Activated naive CD8-positive, alpha-beta T cell treated with anti-CD3 and anti-CD28 coated beads, Interleukin-2, amount 10 ng/mL, durations not matched to agents 7 days and 5 days (primary cell): ENCODE measurements around the gene LIN7B. TPM values are rescaled to one million over a fixed set of nuclear protein-coding genes. Genes with fewer than 3 reads are reported as not detected.
"Not testable (repeated sequence)": the region's sequence is repeated elsewhere in the genome, so short reads cannot be mapped to it uniquely, and the experiment has no call there.

Experiments
- ATAC-seq: fragments of 150-1000 bp; cut with Tn5 transposase; one replicate; pipeline ENCODE4 v1.10.0; 2021; ENCODE audit warnings: low read depth, moderate library complexity
- POLR2A ChIA-PET: fragments of 350-600 bp; sonication (Branson Sonifier 250); formaldehyde crosslinking; loops from one replicate; lab custom pipeline; 2021; ENCODE audit warnings: antibody characterized with exemption; lab: Charles Lee
- DNase-seq: peaks from one replicate; pipeline ENCODE4 v3.0.0; 2021
- H3K27ac Mint-ChIP-seq: one replicate; pipeline ENCODE4 v1.8.0; 2022; ENCODE audit warnings: mild to moderate bottlenecking, mixed read lengths
- H3K27me3 Mint-ChIP-seq: one replicate; pipeline ENCODE4 v1.8.0; 2022; ENCODE audit warnings: mild to moderate bottlenecking, moderate library complexity, mixed read lengths
- H3K36me3 Mint-ChIP-seq: one replicate; pipeline ENCODE4 v1.8.0; 2021; ENCODE audit warnings: mild to moderate bottlenecking, mixed read lengths
- H3K4me1 Mint-ChIP-seq: one replicate; pipeline ENCODE4 v1.8.0; 2021; ENCODE audit warnings: mixed read lengths
- H3K4me3 Mint-ChIP-seq: one replicate; pipeline ENCODE4 v1.8.0; 2022; ENCODE audit warnings: mild to moderate bottlenecking, moderate library complexity, mixed read lengths
- H3K9me3 Mint-ChIP-seq: one replicate; pipeline ENCODE4 v1.8.0; 2021; ENCODE audit warnings: mixed read lengths
- total RNA-seq, 2 experiments: library from RNA; stranded (reverse); gene quantifications; one replicate each; pipeline ENCODE4 v1.2.3, GENCODE V29; 2021

LIN7B gene
- total RNA-seq, 2 experiments from 2014 or later = 8.9 to 10.1 TPM

DNA sequence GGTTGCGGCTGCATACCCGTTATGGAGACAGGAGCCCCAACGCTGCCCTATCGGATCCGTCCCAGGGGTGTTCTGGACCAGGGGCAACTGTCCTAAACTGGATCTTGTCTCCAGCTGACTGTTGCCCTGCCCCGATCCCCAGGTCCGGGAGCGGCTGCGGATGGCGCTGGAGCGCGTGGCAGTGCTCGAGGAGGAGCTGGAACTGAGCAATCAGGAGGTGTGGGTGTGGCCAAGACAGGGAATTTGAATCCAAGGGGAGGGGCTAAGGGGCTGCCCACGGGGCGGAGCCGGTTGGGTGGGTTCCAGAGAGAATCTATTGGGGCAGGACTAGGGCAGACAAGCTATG is 15.0 kb downstream of the LIN7B start:
- no peak overlapping the region for H3K27ac Mint-ChIP-seq
- H3K4me3 Mint-ChIP-seq = no peak overlapping the region
- H3K4me1 Mint-ChIP-seq = peaks cover 14% of the 10 kb centered on the region
- H3K27me3 Mint-ChIP-seq = peaks cover 11% of the 10 kb centered on the region
- DNase-seq (no peak), ATAC-seq (no peak)
- H3K36me3 Mint-ChIP-seq = peaks cover 1% of the 10 kb centered on the region
- H3K9me3 Mint-ChIP-seq = no peaks in the 10 kb centered on the region
- POLR2A ChIA-PET = no interaction called here

DNA sequence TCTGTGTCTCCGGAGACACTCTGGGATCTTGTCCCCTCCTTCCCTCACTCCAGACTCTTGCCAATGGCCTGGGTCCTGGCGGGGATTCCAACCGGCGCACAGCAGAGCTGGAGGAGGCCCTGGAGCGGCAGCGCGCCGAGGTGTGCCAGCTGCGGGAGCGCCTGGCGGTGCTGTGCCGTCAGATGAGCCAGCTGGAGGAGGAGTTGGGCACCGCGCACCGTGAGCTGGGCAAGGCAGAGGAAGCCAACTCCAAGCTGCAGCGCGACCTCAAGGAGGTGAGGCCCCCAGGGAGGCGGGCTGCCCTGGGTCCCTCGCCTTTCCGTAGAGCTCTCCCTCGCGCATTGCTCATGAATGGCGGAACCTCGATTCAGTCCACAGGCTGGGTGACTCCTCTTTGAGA is 16.2 kb downstream of the LIN7B start:
- Mint-ChIP-seq H3K27ac (no peak overlapping the region), H3K4me1 (peaks cover 14% of the 10 kb centered on the region), H3K4me3 (no peak overlapping the region), H3K36me3 (peaks cover 1% of the 10 kb centered on the region), H3K9me3 (no peaks in the 10 kb centered on the region), H3K27me3 (peaks cover 15% of the 10 kb centered on the region)
- POLR2A ChIA-PET = no interaction called here
- DNase-seq = no peak
- ATAC-seq = no peak

GRCh38 chr19:49132974-49133609 is 18.9 kb downstream of the LIN7B start:
- Mint-ChIP-seq H3K27ac (peak overlapping the region; percentile 54), H3K27me3 (peaks cover 15% of the 10 kb centered on the region), H3K36me3 (peaks cover 1% of the 10 kb centered on the region), H3K9me3 (no peaks in the 10 kb centered on the region), H3K4me1 (peaks cover 14% of the 10 kb centered on the region), H3K4me3 (peak overlapping the region; percentile 81)
- peak; percentile 53 for DNase-seq
- POLR2A ChIA-PET = interaction anchor here (0.9 to 1.2 kb wide), 2 partner anchors 10 to 22 kb away, joined by 3 to 4 read pairs; no protein-coding TSS in a partner anchor
- peak; percentile 4 for ATAC-seq

GRCh38 chr19:49133621-49134454 is 19.7 kb downstream of the LIN7B start:
- DNase-seq (peak; percentile 72), ATAC-seq (peak; percentile 57)
- Mint-ChIP-seq H3K27me3 (peaks cover 15% of the 10 kb centered on the region), H3K36me3 (peaks cover 1% of the 10 kb centered on the region), H3K4me1 (peaks cover 8% of the 10 kb centered on the region), H3K9me3 (no peaks in the 10 kb centered on the region), H3K27ac (peak overlapping the region; percentile 54), H3K4me3 (peak overlapping the region; percentile 81)
- POLR2A ChIA-PET = interaction anchor here (0.9 to 1.2 kb wide), 2 partner anchors 9 to 23 kb away, joined by 3 to 4 read pairs; no protein-coding TSS in a partner anchor

DNA sequence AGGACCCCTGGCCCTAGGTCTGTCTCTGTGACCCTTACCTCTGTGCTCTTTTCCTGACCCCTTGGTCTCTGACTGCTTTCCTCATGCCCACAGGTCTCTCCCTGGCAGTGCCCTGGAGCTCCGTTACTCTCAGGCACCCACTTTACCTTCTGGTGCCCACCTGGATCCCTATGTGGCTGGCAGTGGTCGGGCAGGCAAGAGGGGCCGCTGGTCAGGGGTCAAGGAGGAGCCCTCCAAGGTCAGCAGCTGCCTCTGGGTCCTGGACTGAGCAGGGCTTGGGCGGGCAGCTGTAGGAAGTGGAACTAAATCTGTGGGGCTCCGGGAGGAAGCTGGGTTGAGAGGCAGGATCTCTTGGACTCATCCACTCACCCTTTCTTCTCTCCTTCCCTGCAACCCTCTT is 21.5 kb downstream of the LIN7B start:
- Mint-ChIP-seq H3K27ac (no peak overlapping the region), H3K4me3 (no peak overlapping the region)
- no peak for ATAC-seq

GRCh38 chr19:49136771-49137171 is 22.6 kb downstream of the LIN7B start:
- DNase-seq = no peak
- H3K27ac Mint-ChIP-seq = no peak overlapping the region
- H3K36me3 Mint-ChIP-seq = peaks cover 1% of the 10 kb centered on the region
- peaks cover 15% of the 10 kb centered on the region for H3K27me3 Mint-ChIP-seq
- peaks cover 6% of the 10 kb centered on the region for H3K4me1 Mint-ChIP-seq
- H3K9me3 Mint-ChIP-seq = no peaks in the 10 kb centered on the region
- no peak overlapping the region for H3K4me3 Mint-ChIP-seq
- POLR2A ChIA-PET = no interaction called here
- no peak for ATAC-seq

More for the DNA sequence above, 21.5 kb downstream of the LIN7B start:
- Mint-ChIP-seq H3K4me1 (peaks cover 6% of the 10 kb centered on the region), H3K27me3 (peaks cover 15% of the 10 kb centered on the region), H3K9me3 (no peaks in the 10 kb centered on the region), H3K36me3 (peaks cover 1% of the 10 kb centered on the region)
- DNase-seq = no peak
- POLR2A ChIA-PET = no interaction called here

- H3K27ac Mint-ChIP-seq = no peak overlapping the region
- POLR2A ChIA-PET = interaction anchor here (0.6 kb wide), 2 partner anchors 46 to 123 kb away, joined by 3 read pairs; no protein-coding TSS in a partner anchor
- H3K4me1 Mint-ChIP-seq = peaks cover 14% of the 10 kb centered on the region
- DNase-seq (no peak), ATAC-seq (no peak)
- H3K36me3 Mint-ChIP-seq = no peaks in the 10 kb centered on the region
- no peaks in the 10 kb centered on the region for H3K9me3 Mint-ChIP-seq
- H3K27me3 Mint-ChIP-seq = peaks cover 11% of the 10 kb centered on the region
- no peak overlapping the region for H3K4me3 Mint-ChIP-seq
Measured at GRCh38 chr19:49140951-49141350, 26.8 kb downstream of the LIN7B start.

GRCh38 chr19:49141352-49141751 is 27.2 kb downstream of the LIN7B start:
- DNase-seq = no peak
- no peaks in the 10 kb centered on the region for H3K9me3 Mint-ChIP-seq
- no peaks in the 10 kb centered on the region for H3K36me3 Mint-ChIP-seq
- H3K4me3 Mint-ChIP-seq = no peak overlapping the region
- H3K27ac Mint-ChIP-seq = no peak overlapping the region
- peaks cover 17% of the 10 kb centered on the region for H3K4me1 Mint-ChIP-seq
- POLR2A ChIA-PET = interaction anchor here (0.6 kb wide), 2 partner anchors 46 to 124 kb away, joined by 3 read pairs; no protein-coding TSS in a partner anchor
- no peak for ATAC-seq
- peaks cover 13% of the 10 kb centered on the region for H3K27me3 Mint-ChIP-seq

GRCh38 chr19:49142866-49143335 is 28.7 kb downstream of the LIN7B start:
- peak overlapping the region; percentile 68 for H3K27ac Mint-ChIP-seq
- H3K4me3 Mint-ChIP-seq = peak overlapping the region; percentile 88
- POLR2A ChIA-PET = interaction anchor here (0.9 kb wide), 2 partner anchors 9 to 856 kb away, joined by 3 read pairs; no protein-coding TSS in a partner anchor
- H3K27me3 Mint-ChIP-seq = peaks cover 26% of the 10 kb centered on the region
- H3K9me3 Mint-ChIP-seq = no peaks in the 10 kb centered on the region
- ATAC-seq (peak; percentile 94), DNase-seq (peak; percentile 76)
- H3K36me3 Mint-ChIP-seq = no peaks in the 10 kb centered on the region
- peaks cover 17% of the 10 kb centered on the region for H3K4me1 Mint-ChIP-seq

DNA sequence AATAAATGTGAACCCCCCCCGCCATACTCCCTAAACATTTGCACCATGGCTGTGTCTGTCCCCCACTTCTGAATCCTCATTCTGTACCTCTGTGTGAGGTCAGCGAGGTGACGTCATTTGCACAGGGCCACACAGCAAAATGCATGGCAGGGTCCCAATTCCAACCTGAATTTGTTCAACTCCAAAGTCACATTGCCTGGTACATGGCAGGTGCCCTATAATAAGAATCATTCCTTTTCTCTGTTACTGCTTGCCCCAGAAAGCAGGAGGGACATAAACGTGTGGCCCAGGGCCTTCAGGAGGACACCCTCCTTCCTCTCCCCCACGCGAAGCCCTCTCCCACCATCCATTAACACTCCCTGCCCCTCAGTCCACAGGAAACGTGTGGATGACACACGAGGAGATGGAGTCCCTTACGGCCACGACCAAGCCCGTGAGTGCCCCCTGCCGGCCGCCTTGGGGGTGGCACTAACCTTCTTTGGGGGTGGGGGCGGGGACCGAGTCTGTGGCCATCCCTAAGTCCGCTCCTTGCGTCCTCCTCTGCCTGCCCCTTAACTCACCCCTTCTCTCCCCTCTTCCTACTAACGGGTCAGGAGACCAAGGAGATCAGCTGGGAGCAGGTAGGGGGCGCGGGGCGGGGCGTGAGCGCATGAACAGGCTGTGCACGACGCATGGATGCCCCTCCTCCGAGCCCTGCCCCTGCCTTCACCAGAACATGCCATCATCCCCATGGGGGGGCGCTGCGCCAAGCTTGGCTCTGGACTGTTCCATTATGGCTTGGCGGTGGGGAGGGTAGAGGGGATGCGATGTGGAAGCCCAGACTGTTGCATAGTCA is 31.6 kb downstream of the LIN7B start:
- H3K27ac Mint-ChIP-seq = peak overlapping the region; percentile 70
- H3K27me3 Mint-ChIP-seq = peaks cover 50% of the 10 kb centered on the region
- DNase-seq = peak; percentile 86
- peak overlapping the region; percentile 74 for H3K4me3 Mint-ChIP-seq
- peaks cover 22% of the 10 kb centered on the region for H3K4me1 Mint-ChIP-seq
- POLR2A ChIA-PET = interaction anchor here (0.8 kb wide), 1 partner anchor 20 kb away, joined by 4 read pairs; no protein-coding TSS in a partner anchor
- H3K36me3 Mint-ChIP-seq = no peaks in the 10 kb centered on the region
- peak; percentile 32 for ATAC-seq
- H3K9me3 Mint-ChIP-seq = no peaks in the 10 kb centered on the region

- H3K9me3 Mint-ChIP-seq, H3K27ac Mint-ChIP-seq, POLR2A ChIA-PET, H3K36me3 Mint-ChIP-seq, H3K4me3 Mint-ChIP-seq, DNase-seq, ATAC-seq: not testable (repeated sequence)
- Mint-ChIP-seq H3K4me1 (peaks cover 23% of the 10 kb centered on the region), H3K27me3 (peaks cover 55% of the 10 kb centered on the region)
Measured at GRCh38 chr19:49146408-49146770, 32.2 kb downstream of the LIN7B start.

GRCh38 chr19:49148044-49148682 is 34.0 kb downstream of the LIN7B start:
- no peaks in the 10 kb centered on the region for H3K36me3 Mint-ChIP-seq
- H3K4me3 Mint-ChIP-seq = peak overlapping the region; percentile 63
- POLR2A ChIA-PET = no interaction called here
- peaks cover 17% of the 10 kb centered on the region for H3K4me1 Mint-ChIP-seq
- no peak overlapping the region for H3K27ac Mint-ChIP-seq
- no peak for DNase-seq
- no peak for ATAC-seq
- H3K27me3 Mint-ChIP-seq = peaks cover 62% of the 10 kb centered on the region
- no peaks in the 10 kb centered on the region for H3K9me3 Mint-ChIP-seq
